HG03139 (cell line): ENCODE data around the gene SRPRA.
"Not testable (repeated sequence)": the region's sequence is repeated elsewhere in the genome, so short reads cannot be mapped to it uniquely, and the experiment has no call there.

ENCODE experiments used
- ATAC-seq: cut with Tn5 transposase; IDR thresholded peaks from one replicate; pipeline ENCODE4 v1.9.1; 2021; ENCODE audit not compliant: unreplicated experiment

SRPRA gene

GRCh38 chr11:126282736-126283591, 14.3 kb upstream of the SRPRA start, which contains the start of gene TIRAP:
Gene TIRAP (plus strand): TSS chr11:126283093. CDS start chr11:126290895, 7,802 bp downstream.
- peak; percentile 51 for ATAC-seq

- ATAC-seq = no peak
Measured at GRCh38 chr11:126282361-126282735, 13.7 kb upstream of the SRPRA start.

GRCh38 chr11:126281666-126282175, 13.0 kb upstream of the SRPRA start:
- no peak for ATAC-seq

GRCh38 chr11:126281245-126281644, 12.6 kb upstream of the SRPRA start:
- no peak for ATAC-seq

- ATAC-seq = no peak
Measured at GRCh38 chr11:126280595-126280994, 11.9 kb upstream of the SRPRA start.

GRCh38 chr11:126279191-126279590, 10.5 kb upstream of the SRPRA start:
- ATAC-seq = no peak

- ATAC-seq = no peak
Measured at GRCh38 chr11:126277780-126278179, 9.1 kb upstream of the SRPRA start.

DNA sequence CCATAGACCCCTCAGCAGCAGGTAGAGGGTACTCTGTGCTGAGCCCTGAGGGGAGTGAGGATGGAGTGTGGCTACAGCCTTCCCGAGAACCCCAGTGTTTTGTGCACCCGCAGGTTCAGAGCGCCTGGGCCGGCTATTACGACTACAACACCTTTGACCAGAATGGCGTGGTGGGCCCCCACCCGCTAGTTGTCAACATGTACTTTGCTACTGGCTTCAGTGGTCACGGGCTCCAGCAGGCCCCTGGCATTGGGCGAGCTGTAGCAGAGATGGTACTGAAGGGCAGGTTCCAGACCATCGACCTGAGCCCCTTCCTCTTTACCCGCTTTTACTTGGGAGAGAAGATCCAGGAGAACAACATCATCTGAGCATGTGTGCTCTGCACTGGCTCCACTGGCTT, 8.6 kb upstream of the SRPRA start:
- no peak for ATAC-seq

- ATAC-seq = no peak
Measured at GRCh38 chr11:126268361-126268707, 361 bp downstream of the SRPRA start.

- no peak for ATAC-seq
Measured at GRCh38 chr11:126267650-126268049, 1.0 kb downstream of the SRPRA start.

GRCh38 chr11:126265811-126266210, 2.9 kb downstream of the SRPRA start:
- ATAC-seq = no peak

DNA sequence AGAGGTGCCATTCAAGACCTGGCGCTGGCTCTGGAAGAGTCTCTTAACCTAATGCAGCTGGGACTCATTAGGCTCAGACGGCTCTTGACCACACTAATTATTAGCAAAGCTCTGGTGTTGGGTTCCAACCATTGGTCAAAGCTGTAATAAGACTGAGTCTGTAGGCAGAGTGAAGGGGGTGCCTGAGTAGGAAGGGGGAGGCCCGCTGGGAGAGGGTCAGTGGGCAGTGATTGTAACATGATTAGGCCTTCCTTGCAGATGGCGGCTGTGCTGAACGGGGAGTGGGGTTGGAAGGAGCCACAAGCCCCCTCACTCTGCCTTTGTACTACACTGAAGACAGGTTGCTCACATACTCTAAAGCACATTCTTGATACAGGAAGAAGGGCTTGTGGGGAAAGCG, 5.2 kb downstream of the SRPRA start:
- no peak for ATAC-seq

- ATAC-seq = no peak
Measured at GRCh38 chr11:126262216-126262615, 6.5 kb downstream of the SRPRA start.

DNA sequence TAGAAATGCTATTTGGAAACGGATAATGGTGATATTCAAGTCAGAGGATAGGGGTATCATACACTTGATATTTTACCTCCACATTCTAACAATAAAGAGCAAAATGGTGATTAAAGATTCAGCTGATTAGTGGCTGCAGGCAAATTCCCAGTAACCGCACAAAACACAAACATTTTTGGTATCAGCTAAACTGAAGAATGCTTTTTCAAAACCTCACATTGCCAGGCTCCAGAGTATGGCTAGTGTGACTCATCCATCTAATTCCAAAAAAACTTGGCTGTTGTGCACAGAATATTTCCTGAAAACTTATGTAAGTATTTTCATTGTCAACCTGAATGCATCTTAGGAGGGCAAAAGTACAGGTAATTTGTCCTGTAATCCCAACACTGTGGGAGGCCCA, 10.9 kb downstream of the SRPRA start:
- no peak for ATAC-seq

DNA sequence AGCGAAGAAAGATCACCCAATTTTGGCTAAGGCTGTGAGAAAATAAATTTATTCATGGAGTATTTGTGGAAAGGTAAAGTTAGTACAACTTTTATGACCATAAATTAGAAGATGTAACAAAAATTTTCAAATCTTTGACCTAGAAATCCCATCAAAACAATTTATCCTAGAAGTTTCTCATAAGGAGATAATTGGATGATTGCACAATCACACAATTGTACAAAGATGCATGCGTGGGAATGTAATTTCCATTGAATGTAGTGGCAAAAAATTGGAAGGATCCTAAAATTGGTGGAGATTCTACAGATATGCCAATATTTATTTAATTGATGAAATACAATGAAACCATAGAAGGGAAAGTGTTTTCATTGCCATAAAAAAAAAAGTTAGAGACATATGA, 11.6 kb downstream of the SRPRA start:
- ATAC-seq = no peak

DNA sequence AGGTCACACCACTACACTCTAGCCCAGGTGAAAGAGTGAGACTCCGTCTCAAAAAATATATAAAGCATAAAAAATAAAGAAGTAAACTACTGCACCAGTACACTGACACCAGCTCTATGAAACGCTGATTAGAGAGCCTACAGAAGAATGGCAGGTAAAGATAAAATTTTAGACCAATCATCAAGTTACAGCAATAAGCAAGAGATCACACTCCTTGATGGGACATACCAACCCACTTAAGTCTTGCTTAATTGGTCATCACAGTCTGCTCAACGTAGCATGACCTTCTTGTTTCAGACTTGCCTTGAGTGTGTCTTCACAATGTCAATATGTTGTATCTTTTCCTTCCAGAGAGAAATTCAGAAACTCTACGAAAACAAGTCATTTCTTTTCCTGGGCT, 12.5 kb downstream of the SRPRA start:
- no peak for ATAC-seq

DNA sequence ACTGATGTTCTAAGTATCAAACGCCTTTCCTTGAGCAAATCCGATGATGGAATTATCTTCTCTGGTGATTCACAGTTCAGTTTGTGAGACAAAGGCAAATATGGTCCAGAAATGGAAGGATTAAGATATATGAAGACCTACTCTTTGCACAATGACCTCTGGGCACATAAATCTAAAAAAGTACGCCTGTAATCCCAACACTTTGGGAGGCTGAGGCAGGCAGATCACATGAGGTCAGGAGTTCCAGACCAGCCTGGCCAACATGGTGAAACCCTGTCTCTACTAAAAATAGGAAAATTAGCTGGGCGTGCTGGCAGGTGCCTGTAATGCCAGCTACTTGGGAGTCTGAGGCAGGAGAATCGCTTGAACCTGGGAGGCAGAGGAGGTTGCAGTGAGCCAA, 13.2 kb downstream of the SRPRA start:
- ATAC-seq = not testable (repeated sequence)

- no peak for ATAC-seq
Measured at GRCh38 chr11:126254819-126255218, 13.9 kb downstream of the SRPRA start.

DNA sequence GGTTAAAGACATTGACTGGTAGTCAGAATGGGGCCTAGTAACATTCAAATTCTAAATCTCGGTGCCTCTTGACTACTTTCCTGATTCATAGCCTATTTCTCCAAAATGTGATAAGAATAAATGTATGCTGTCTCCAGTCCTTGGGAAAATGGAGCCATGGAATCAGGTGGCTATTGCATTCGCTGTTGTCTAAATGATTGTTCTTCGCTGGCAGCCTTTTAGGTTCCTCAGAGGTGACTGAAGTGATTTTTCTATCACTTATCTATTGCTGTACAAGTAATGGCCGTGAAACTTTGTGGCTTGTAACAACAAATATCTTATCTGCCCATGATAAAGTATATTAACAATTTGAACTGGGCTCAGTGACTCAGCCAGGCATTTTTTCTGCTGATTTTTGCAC, 15.4 kb downstream of the SRPRA start:
- ATAC-seq = no peak

GRCh38 chr11:126246636-126247035, 22.1 kb downstream of the SRPRA start:
- no peak for ATAC-seq

- no peak for ATAC-seq
Measured at GRCh38 chr11:126233391-126233790, 35.3 kb downstream of the SRPRA start.

DNA sequence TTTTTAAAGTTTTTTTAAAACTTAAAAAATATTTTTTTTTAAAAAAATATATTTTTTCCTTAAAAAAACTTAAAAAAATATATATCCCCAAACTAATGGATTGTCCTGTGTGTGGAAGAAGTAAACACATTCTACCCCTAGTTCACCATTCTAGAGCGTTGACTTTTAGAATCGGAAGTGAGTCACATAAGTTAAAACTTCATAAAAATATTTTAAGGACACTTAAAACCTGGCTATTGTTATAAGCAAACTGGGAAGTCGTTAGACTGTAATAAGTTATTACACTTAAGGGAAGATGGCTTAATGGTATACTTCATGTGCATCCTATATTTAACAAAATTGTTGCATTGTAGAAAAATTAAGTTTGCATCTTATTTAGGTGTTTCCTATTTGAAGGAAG, 36.0 kb downstream of the SRPRA start:
- no peak for ATAC-seq
